Progenitor cell of endocrine pancreas (in vitro differentiated cells): Measurements from ENCODE around the gene CACUL1. TPM values are rescaled to one million over a fixed set of nuclear protein-coding genes. Genes with fewer than 3 reads are reported as not detected.
"Not testable (repeated sequence)": the region's sequence is repeated elsewhere in the genome, so short reads cannot be mapped to it uniquely, and the experiment has no call there.

Experiments
- DNase-seq: peaks from one replicate; pipeline ENCODE4 v3.0.0; 2021; ENCODE audit warnings: low spot score; ENCODE audit not compliant: unreplicated experiment
- H3K27ac Mint-ChIP-seq: 2 replicates; pipeline ENCODE4 v1.8.0; 2021; ENCODE audit warnings: mild to moderate bottlenecking, moderate library complexity, mixed read lengths
- H3K27me3 Mint-ChIP-seq: 2 replicates; pipeline ENCODE4 v1.8.0; 2021; ENCODE audit warnings: mixed read lengths
- H3K36me3 Mint-ChIP-seq: 2 replicates; pipeline ENCODE4 v1.8.0; 2022; ENCODE audit warnings: mixed read lengths; ENCODE audit not compliant: insufficient read depth
- H3K4me1 Mint-ChIP-seq: 2 replicates; pipeline ENCODE4 v1.8.0; 2021; ENCODE audit warnings: low read depth, mixed read lengths
- H3K4me3 Mint-ChIP-seq: 2 replicates; pipeline ENCODE4 v1.8.0; 2021; ENCODE audit warnings: low read depth, mild to moderate bottlenecking, moderate library complexity, mixed read lengths
- H3K9me3 Mint-ChIP-seq: 2 replicates; pipeline ENCODE4 v1.8.0; 2021; ENCODE audit warnings: low read depth, mixed read lengths
- CTCF ChIP-seq: fragments of 200-600 bp; sonication (generic); IDR thresholded peaks from one replicate; pipeline ENCODE4 v1.5.0; 2021; ENCODE audit warnings: antibody characterized with exemption, mild to moderate bottlenecking; ENCODE audit not compliant: unreplicated experiment
- total RNA-seq: library from RNA; stranded (reverse); gene quantifications from 2 replicates; pipeline ENCODE4 v1.2.1, GENCODE V29; 2021

Gene CACUL1
- total RNA-seq, 1 donor from 2014 or later, result 58.5 TPM

GRCh38 chr10:118798231-118798662 lies 43.5 kb upstream of the CACUL1 start:
- H3K9me3 Mint-ChIP-seq, result peaks cover 4% of the 10 kb centered on the region
- TF ChIP-seq CTCF, result no peak
- no peak for DNase-seq
- no peak overlapping the region for H3K27ac Mint-ChIP-seq
- no peaks in the 10 kb centered on the region for H3K36me3 Mint-ChIP-seq
- no peaks in the 10 kb centered on the region for H3K4me1 Mint-ChIP-seq
- H3K27me3 Mint-ChIP-seq, result peaks cover 12% of the 10 kb centered on the region
- H3K4me3 Mint-ChIP-seq, result no peak overlapping the region

- not testable (repeated sequence) for H3K9me3 Mint-ChIP-seq, H3K27ac Mint-ChIP-seq, H3K36me3 Mint-ChIP-seq, H3K4me3 Mint-ChIP-seq, H3K4me1 Mint-ChIP-seq, DNase-seq
- H3K27me3 Mint-ChIP-seq, result peaks cover 13% of the 10 kb centered on the region
Observed at GRCh38 chr10:118794971-118795370, 40.2 kb upstream of the CACUL1 start.

- peaks cover 10% of the 10 kb centered on the region for H3K27me3 Mint-ChIP-seq
- H3K27ac Mint-ChIP-seq, result no peak overlapping the region
- DNase-seq, result no peak
- H3K4me3 Mint-ChIP-seq, result no peak overlapping the region
- no peak for TF ChIP-seq CTCF
- no peaks in the 10 kb centered on the region for H3K4me1 Mint-ChIP-seq
- H3K36me3 Mint-ChIP-seq, result peaks cover 1% of the 10 kb centered on the region
- H3K9me3 Mint-ChIP-seq, result peaks cover 17% of the 10 kb centered on the region
Observed at GRCh38 chr10:118793545-118793944, 38.8 kb upstream of the CACUL1 start.

- TF ChIP-seq CTCF, result no peak
- Mint-ChIP-seq H3K4me3 (no peak overlapping the region), H3K36me3 (peaks cover 1% of the 10 kb centered on the region), H3K27me3 (peaks cover 7% of the 10 kb centered on the region), H3K9me3 (peaks cover 17% of the 10 kb centered on the region), H3K4me1 (no peaks in the 10 kb centered on the region), H3K27ac (no peak overlapping the region)
- DNase-seq, result no peak
Observed at GRCh38 chr10:118792526-118792925, 37.8 kb upstream of the CACUL1 start.

GRCh38 chr10:118790058-118790457 lies 35.3 kb upstream of the CACUL1 start:
- no peaks in the 10 kb centered on the region for H3K4me1 Mint-ChIP-seq
- peaks cover 1% of the 10 kb centered on the region for H3K36me3 Mint-ChIP-seq
- H3K4me3 Mint-ChIP-seq, result no peak overlapping the region
- no peak for TF ChIP-seq CTCF
- peaks cover 7% of the 10 kb centered on the region for H3K27me3 Mint-ChIP-seq
- H3K27ac Mint-ChIP-seq, result no peak overlapping the region
- DNase-seq, result no peak
- H3K9me3 Mint-ChIP-seq, result peaks cover 13% of the 10 kb centered on the region

- Mint-ChIP-seq H3K9me3 (peaks cover 13% of the 10 kb centered on the region), H3K4me3 (no peak overlapping the region), H3K4me1 (no peaks in the 10 kb centered on the region)
Observed at GRCh38 chr10:118785551-118785950, 30.8 kb upstream of the CACUL1 start.

More at GRCh38 chr10:118785551-118785950, 30.8 kb upstream of the CACUL1 start:
- peaks cover 7% of the 10 kb centered on the region for H3K27me3 Mint-ChIP-seq
- no peak for DNase-seq
- H3K27ac Mint-ChIP-seq, result no peak overlapping the region
- TF ChIP-seq CTCF, result no peak
- H3K36me3 Mint-ChIP-seq, result peaks cover 1% of the 10 kb centered on the region
